HEK293 (cell line): ENCODE measurements around the gene MAST2.

Experiments used
- CTCF ChIA-PET: fragments of 350-600 bp; formaldehyde crosslinking; extraction: SDS; loops from one replicate; lab custom pipeline; 2021; ENCODE audit warnings: antibody characterized with exemption; lab: Yijun Ruan, JAX
- POLR2A ChIA-PET: fragments of 300-600 bp; formaldehyde crosslinking; extraction: SDS; loops from one replicate; lab custom pipeline; 2020; ENCODE audit warnings: antibody characterized with exemption, inconsistent platforms; lab: Yijun Ruan, JAX
- H3K27ac ChIP-seq: fragments of 200-500 bp; sonication (Bioruptor generic); 2 replicates; pipeline ENCODE4 v1.5.1; 2014; ENCODE audit warnings: low read depth, low read length, control low read depth, inconsistent platforms; ENCODE audit errors: extremely low read depth
- H3K36me3 ChIP-seq, 2 experiments: fragments of 200-500 bp in 1 of 2; sonication (Bioruptor generic) in 1 of 2; 1 replicate in 1 of 2; 2 replicates in 1 of 2; pipeline ENCODE4 v1.5.1; 2014 to 2017; ENCODE audit warnings: inconsistent platforms in 2 of 2, low read length in 2 of 2; ENCODE audit not compliant: control insufficient read depth in 2 of 2, insufficient read depth in 1 of 2
- H3K4me1 ChIP-seq: fragments of 200-500 bp; sonication (Bioruptor generic); 2 replicates; pipeline ENCODE4 v1.5.1; 2014; ENCODE audit warnings: mild to moderate bottlenecking, low read length, inconsistent platforms; ENCODE audit not compliant: control insufficient read depth, insufficient read depth
- H3K4me3 ChIP-seq: 2 replicates; pipeline ENCODE4 v1.5.1; 2011; ENCODE audit warnings: low read depth, mild to moderate bottlenecking, control low read depth, low read length, moderate library complexity
- H3K9me3 ChIP-seq: fragments of 200-500 bp; sonication (Bioruptor generic); 2 replicates; pipeline ENCODE4 v1.5.1; 2014; ENCODE audit warnings: low read depth, low read length, inconsistent platforms; ENCODE audit not compliant: control insufficient read depth, insufficient read depth
- BCL6B ChIP-seq: fragments of 450-650 bp; formaldehyde crosslinking; IDR thresholded peaks from 2 replicates; pipeline ENCODE4 v1.5.1; 2017; ENCODE audit warnings: missing biosample characterization, missing genetic modification characterization
- GFI1B ChIP-seq: fragments of 450-650 bp; formaldehyde crosslinking; IDR thresholded peaks from 2 replicates; pipeline ENCODE4 v1.5.1; 2016; ENCODE audit warnings: missing biosample characterization, missing genetic modification characterization
- HOXD13 ChIP-seq: sonication (generic); formaldehyde crosslinking; IDR thresholded peaks from 2 replicates; pipeline ENCODE4 v1.8.0; 2022; ENCODE audit warnings: missing genetic modification reagents, borderline replicate concordance
- OSR2 ChIP-seq: fragments of 450-650 bp; formaldehyde crosslinking; IDR thresholded peaks from 2 replicates; pipeline ENCODE4 v1.5.1; 2016; ENCODE audit warnings: missing biosample characterization, missing genetic modification characterization
- PRDM1 ChIP-seq: fragments of 450-650 bp; formaldehyde crosslinking; IDR thresholded peaks from 2 replicates; pipeline ENCODE4; 2016; ENCODE audit warnings: missing biosample characterization, missing genetic modification characterization
- PRDM6 ChIP-seq: fragments of 450-650 bp; formaldehyde crosslinking; IDR thresholded peaks from 2 replicates; pipeline ENCODE4 v1.5.1; 2017; ENCODE audit warnings: missing biosample characterization, missing genetic modification characterization
- SCRT2 ChIP-seq: fragments of 450-650 bp; formaldehyde crosslinking; IDR thresholded peaks from 2 replicates; pipeline ENCODE4 v1.5.1; 2016; ENCODE audit warnings: missing biosample characterization, missing genetic modification characterization
- SP7 ChIP-seq: fragments of 450-650 bp; formaldehyde crosslinking; IDR thresholded peaks from 2 replicates; pipeline ENCODE4 v1.5.1; 2016; ENCODE audit warnings: missing biosample characterization, missing genetic modification characterization
- ZBTB8A ChIP-seq: fragments of 450-650 bp; formaldehyde crosslinking; IDR thresholded peaks from 2 replicates; pipeline ENCODE4 v1.5.1; 2016; ENCODE audit warnings: missing biosample characterization, missing genetic modification characterization
- ZNF114 ChIP-seq: fragments of 450-650 bp; formaldehyde crosslinking; IDR thresholded peaks from 2 replicates; pipeline ENCODE4 v1.5.0; 2017; ENCODE audit warnings: missing biosample characterization, missing genetic modification characterization
- ZNF140 ChIP-seq: fragments of 450-650 bp; formaldehyde crosslinking; IDR thresholded peaks from 2 replicates; pipeline ENCODE4 v1.5.1; 2016; ENCODE audit warnings: missing biosample characterization, missing genetic modification characterization
- ZNF175 ChIP-seq: fragments of 450-650 bp; formaldehyde crosslinking; IDR thresholded peaks from 2 replicates; pipeline ENCODE4 v1.5.1; 2016; ENCODE audit warnings: missing biosample characterization, missing genetic modification characterization
- ZNF221 ChIP-seq: fragments of 450-650 bp; formaldehyde crosslinking; IDR thresholded peaks from 2 replicates; pipeline ENCODE4 v1.5.1; 2017; ENCODE audit warnings: missing biosample characterization, missing genetic modification characterization, borderline replicate concordance
- ZNF274 ChIP-seq, 2 experiments: fragments of 200-500 bp in 1 of 2; fragments of 450-650 bp in 1 of 2; sonication (Bioruptor generic) in 1 of 2; formaldehyde crosslinking in 1 of 2; IDR thresholded peaks; 2 replicates each; pipeline versions ENCODE4 v1.5.1 to v1.6.1; 2014 to 2016; ENCODE audit warnings: borderline replicate concordance in 1 of 2, inconsistent platforms in 1 of 2, low read length in 1 of 2, missing biosample characterization in 1 of 2, missing genetic modification characterization in 1 of 2
- ZNF76 ChIP-seq: fragments of 450-650 bp; formaldehyde crosslinking; IDR thresholded peaks from 2 replicates; pipeline ENCODE4; 2016; ENCODE audit warnings: low read depth, missing biosample characterization, missing genetic modification characterization, borderline replicate concordance
- TF ChIP-seq, protein P1 (sequence below): fragments of 450-650 bp; formaldehyde crosslinking; IDR thresholded peaks from 2 replicates; pipeline ENCODE4 v1.5.1; 2017; ENCODE audit warnings: missing biosample characterization, missing genetic modification characterization
- TF ChIP-seq, protein P2 (sequence below): fragments of 450-650 bp; IDR thresholded peaks from 2 replicates; pipeline ENCODE4 v1.5.1; 2018; ENCODE audit warnings: missing biosample characterization, mild to moderate bottlenecking, missing genetic modification characterization
- TF ChIP-seq, protein P3 (sequence below): fragments of 450-650 bp; formaldehyde crosslinking; optimal IDR thresholded peaks from 2 replicates; pipeline ENCODE3; 2016; ENCODE audit warnings: missing biosample characterization, mild to moderate bottlenecking, missing genetic modification characterization

Gene MAST2

GRCh38 chr1:46064708-46065107 lies 261.3 kb downstream of the MAST2 start:
- CTCF ChIA-PET: interaction anchor here (0.5 to 1.2 kb wide), 4 partner anchors 25 to 356 kb away, joined by 3 to 4 read pairs (median 3); no protein-coding TSS in a partner anchor
- TF ChIP-seq PRDM1 (tag by site-specific recombination) (peak; percentile 67; the same call in 1 of the 2 replicates), ZNF114 (tag by site-specific recombination) (no peak)
- TF ChIP-seq, all 188 proteins: peak for 1
- POLR2A ChIA-PET: no interaction called here

GRCh38 chr1:46065405-46065804 lies 262.0 kb downstream of the MAST2 start:
- ChIA-PET POLR2A (no interaction called here), CTCF (interaction anchor here (1.2 kb wide), 1 partner anchor 26 kb away, joined by 3 read pairs; no protein-coding TSS in a partner anchor)
- H3K36me3 ChIP-seq: peaks cover 13 to 38% of the 10 kb centered on the region in 2 experiments
- TF ChIP-seq ZNF274 (IDR thresholded peaks at IDR 0.05; ENCODE audit: low read length) (no peak), ZNF274 (tag by site-specific recombination; IDR thresholded peaks at IDR 0.05; ENCODE audit: borderline replicate concordance) (no peak), ZNF221 (no peak), SCRT2 (tag by site-specific recombination) (peak; percentile 82), BCL6B (tag by site-specific recombination) (peak; percentile 80)
- no peak overlapping the region for H3K4me3 ChIP-seq
- H3K27ac ChIP-seq: no peak overlapping the region
- no peaks in the 10 kb centered on the region for H3K9me3 ChIP-seq
- peaks cover 7% of the 10 kb centered on the region for H3K4me1 ChIP-seq

More at GRCh38 chr1:46064708-46065107, 261.3 kb downstream of the MAST2 start:
- Histone ChIP-seq H3K4me3 (no peak overlapping the region), H3K27ac (no peak overlapping the region), H3K36me3 (peaks cover 18 to 33% of the 10 kb centered on the region in 2 experiments), H3K9me3 (no peaks in the 10 kb centered on the region), H3K4me1 (peaks cover 7% of the 10 kb centered on the region)

DNA sequence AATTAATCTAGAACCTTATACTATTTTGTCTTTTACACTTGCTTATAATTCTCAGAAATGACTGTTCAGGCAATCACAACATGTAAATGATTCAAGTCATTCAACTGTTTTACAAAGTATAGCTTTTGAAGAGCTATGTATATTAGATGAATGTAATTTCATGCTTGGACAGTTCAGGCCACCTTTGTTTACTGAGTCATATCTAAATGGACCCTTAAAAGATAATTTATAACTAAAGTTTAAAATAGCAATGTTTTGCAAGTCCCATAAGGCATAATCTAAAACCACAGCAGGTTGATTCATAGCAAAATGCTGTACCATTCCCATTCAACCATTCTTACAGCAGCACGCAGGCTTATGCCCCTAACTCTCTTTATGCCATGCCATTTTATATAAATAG lies 264.2 kb downstream of the MAST2 start:
- Histone ChIP-seq H3K4me1 (peaks cover 7% of the 10 kb centered on the region), H3K36me3 (peaks cover 8 to 25% of the 10 kb centered on the region in 2 experiments; a peak in 2 of 3 replicates), H3K27ac (no peak overlapping the region), H3K4me3 (no peak overlapping the region), H3K9me3 (no peaks in the 10 kb centered on the region)
- TF ChIP-seq SP7 (tag by site-specific recombination): peak; percentile 64
- TF ChIP-seq ZNF76 (tag by site-specific recombination): no peak
- peak; percentile 37; the same call in 1 of the 2 replicates for TF ChIP-seq OSR2
- TF ChIP-seq PRDM6 (tag by site-specific recombination): peak; percentile 67
- no peak for TF ChIP-seq ZNF140 (tag by site-specific recombination)
- POLR2A ChIA-PET: no interaction called here
- CTCF ChIA-PET: interaction anchor here (1.4 to 2.3 kb wide), 3 partner anchors 112 to 156 kb away, joined by 3 to 8 read pairs (median 6); no protein-coding TSS in a partner anchor

- CTCF ChIA-PET: interaction anchor here (1.4 to 2.3 kb wide), 3 partner anchors 111 to 156 kb away, joined by 3 to 8 read pairs (median 6); no protein-coding TSS in a partner anchor
- peaks cover 3 to 25% of the 10 kb centered on the region in 2 experiments; a peak in 2 of 3 replicates for H3K36me3 ChIP-seq
- H3K27ac ChIP-seq: no peak overlapping the region
- POLR2A ChIA-PET: interaction anchor here (1.0 kb wide), 1 partner anchor 27 kb away, joined by 3 read pairs; no protein-coding TSS in a partner anchor
- peaks cover 7% of the 10 kb centered on the region for H3K4me1 ChIP-seq
- H3K9me3 ChIP-seq: no peaks in the 10 kb centered on the region
- H3K4me3 ChIP-seq: no peak overlapping the region
- TF ChIP-seq, protein P1, sequence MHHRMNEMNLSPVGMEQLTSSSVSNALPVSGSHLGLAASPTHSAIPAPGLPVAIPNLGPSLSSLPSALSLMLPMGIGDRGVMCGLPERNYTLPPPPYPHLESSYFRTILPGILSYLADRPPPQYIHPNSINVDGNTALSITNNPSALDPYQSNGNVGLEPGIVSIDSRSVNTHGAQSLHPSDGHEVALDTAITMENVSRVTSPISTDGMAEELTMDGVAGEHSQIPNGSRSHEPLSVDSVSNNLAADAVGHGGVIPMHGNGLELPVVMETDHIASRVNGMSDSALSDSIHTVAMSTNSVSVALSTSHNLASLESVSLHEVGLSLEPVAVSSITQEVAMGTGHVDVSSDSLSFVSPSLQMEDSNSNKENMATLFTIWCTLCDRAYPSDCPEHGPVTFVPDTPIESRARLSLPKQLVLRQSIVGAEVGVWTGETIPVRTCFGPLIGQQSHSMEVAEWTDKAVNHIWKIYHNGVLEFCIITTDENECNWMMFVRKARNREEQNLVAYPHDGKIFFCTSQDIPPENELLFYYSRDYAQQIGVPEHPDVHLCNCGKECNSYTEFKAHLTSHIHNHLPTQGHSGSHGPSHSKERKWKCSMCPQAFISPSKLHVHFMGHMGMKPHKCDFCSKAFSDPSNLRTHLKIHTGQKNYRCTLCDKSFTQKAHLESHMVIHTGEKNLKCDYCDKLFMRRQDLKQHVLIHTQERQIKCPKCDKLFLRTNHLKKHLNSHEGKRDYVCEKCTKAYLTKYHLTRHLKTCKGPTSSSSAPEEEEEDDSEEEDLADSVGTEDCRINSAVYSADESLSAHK (tag by site-specific recombination): no peak
- TF ChIP-seq HOXD13 (CRISPR knock-in tag) (no peak), ZBTB8A (tag by site-specific recombination) (no peak), GFI1B (tag by site-specific recombination) (no peak), ZNF175 (tag by site-specific recombination) (no peak)
- TF ChIP-seq, protein P2, sequence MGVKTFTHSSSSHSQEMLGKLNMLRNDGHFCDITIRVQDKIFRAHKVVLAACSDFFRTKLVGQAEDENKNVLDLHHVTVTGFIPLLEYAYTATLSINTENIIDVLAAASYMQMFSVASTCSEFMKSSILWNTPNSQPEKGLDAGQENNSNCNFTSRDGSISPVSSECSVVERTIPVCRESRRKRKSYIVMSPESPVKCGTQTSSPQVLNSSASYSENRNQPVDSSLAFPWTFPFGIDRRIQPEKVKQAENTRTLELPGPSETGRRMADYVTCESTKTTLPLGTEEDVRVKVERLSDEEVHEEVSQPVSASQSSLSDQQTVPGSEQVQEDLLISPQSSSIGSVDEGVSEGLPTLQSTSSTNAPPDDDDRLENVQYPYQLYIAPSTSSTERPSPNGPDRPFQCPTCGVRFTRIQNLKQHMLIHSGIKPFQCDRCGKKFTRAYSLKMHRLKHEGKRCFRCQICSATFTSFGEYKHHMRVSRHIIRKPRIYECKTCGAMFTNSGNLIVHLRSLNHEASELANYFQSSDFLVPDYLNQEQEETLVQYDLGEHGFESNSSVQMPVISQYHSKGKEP (tag by site-specific recombination): no peak
- TF ChIP-seq, protein P3, sequence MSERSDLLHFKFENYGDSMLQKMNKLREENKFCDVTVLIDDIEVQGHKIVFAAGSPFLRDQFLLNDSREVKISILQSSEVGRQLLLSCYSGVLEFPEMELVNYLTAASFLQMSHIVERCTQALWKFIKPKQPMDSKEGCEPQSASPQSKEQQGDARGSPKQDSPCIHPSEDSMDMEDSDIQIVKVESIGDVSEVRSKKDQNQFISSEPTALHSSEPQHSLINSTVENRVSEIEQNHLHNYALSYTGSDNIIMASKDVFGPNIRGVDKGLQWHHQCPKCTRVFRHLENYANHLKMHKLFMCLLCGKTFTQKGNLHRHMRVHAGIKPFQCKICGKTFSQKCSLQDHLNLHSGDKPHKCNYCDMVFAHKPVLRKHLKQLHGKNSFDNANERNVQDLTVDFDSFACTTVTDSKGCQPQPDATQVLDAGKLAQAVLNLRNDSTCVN (tag by site-specific recombination): no peak
Observed at GRCh38 chr1:46068525-46068924, 265.1 kb downstream of the MAST2 start.
